B cell (primary cell): ENCODE results near the gene STAG2. TPM values are rescaled to one million over a fixed set of nuclear protein-coding genes. Genes with fewer than 3 reads are reported as not detected.

Experiments
- ATAC-seq: fragments of 200-7000 bp; cut with Tn5 transposase; one replicate; pipeline ENCODE4 v1.10.0; 2021; ENCODE audit warnings: low read depth, mild to moderate bottlenecking, moderate number of reproducible peaks, moderate library complexity
- CTCF ChIA-PET: fragments of 350-600 bp; sonication (Branson Sonifier 250); formaldehyde crosslinking; loops from one replicate; lab custom pipeline; 2021; ENCODE audit warnings: antibody characterized with exemption, inconsistent platforms; lab: Charles Lee
- POLR2A ChIA-PET: fragments of 350-600 bp; sonication (Branson Sonifier 250); formaldehyde crosslinking; loops from one replicate; lab custom pipeline; 2021; ENCODE audit warnings: antibody characterized with exemption; lab: Charles Lee
- DNase-seq: peaks from one replicate; pipeline ENCODE4 v3.0.0; 2013
- H2AFZ ChIP-seq: 2 replicates; pipeline ENCODE4 v1.6.1; 2012; ENCODE audit warnings: mild to moderate bottlenecking, low read depth, low read length; ENCODE audit not compliant: insufficient read depth, poor library complexity, severe bottlenecking
- H3K27ac ChIP-seq, 2 donors: 1 replicate in 1 of 2; 2 replicates in 1 of 2; pipeline ENCODE4 v1.5.1; 2012 to 2013; ENCODE audit warnings: low read length in 2 of 2, mild to moderate bottlenecking in 2 of 2, moderate library complexity in 1 of 2
- H3K27me3 ChIP-seq, 4 experiments: fragments of 200-600 bp in 1 of 4; sonication (generic) in 1 of 4; replicated peaks in 1 of 4; 1 replicate in 2 of 4; 2 replicates in 2 of 4; pipeline versions ENCODE4 v1.6.1 to v1.7.0; 2013 to 2016; ENCODE audit warnings: low read length in 3 of 4, mild to moderate bottlenecking in 2 of 4, mixed read lengths in 1 of 4, moderate library complexity in 1 of 4; ENCODE audit not compliant: insufficient read depth in 4 of 4, control insufficient read depth in 3 of 4; ENCODE audit errors: control extremely low read depth in 1 of 4
- H3K36me3 ChIP-seq, 2 experiments: replicated peaks in 1 of 2; 1 replicate in 1 of 2; 2 replicates in 1 of 2; pipeline versions ENCODE4 v1.6.1 to v1.7.1; 2013; ENCODE audit warnings: low read length in 1 of 2; ENCODE audit not compliant: insufficient read depth in 2 of 2, control insufficient read depth in 1 of 2; ENCODE audit errors: control extremely low read depth in 1 of 2, extremely low read depth in 1 of 2
- H3K4me1 ChIP-seq, 2 donors: fragments of 200-600 bp in 1 of 2; sonication (generic) in 1 of 2; 1 replicate in 1 of 2; 2 replicates in 1 of 2; pipeline versions ENCODE4 v1.5.1 to v1.6.1; 2013 to 2017; ENCODE audit warnings: low read length in 2 of 2; ENCODE audit not compliant: control insufficient read depth in 2 of 2, insufficient read depth in 2 of 2
- H3K4me2 ChIP-seq: replicated peaks from 2 replicates; pipeline ENCODE3; 2012; ENCODE audit warnings: mild to moderate bottlenecking, low read depth, low read length; ENCODE audit not compliant: poor library complexity, severe bottlenecking
- H3K4me3 ChIP-seq, 5 experiments: fragments of 200-600 bp in 1 of 5; sonication (generic) in 1 of 5; 1 replicate in 3 of 5; 2 replicates in 2 of 5; pipeline versions ENCODE4 v1.5.1 to v1.7.0; 2011 to 2016; ENCODE audit warnings: low read length in 4 of 5, mild to moderate bottlenecking in 4 of 5, low read depth in 2 of 5, control low read depth in 1 of 5, moderate library complexity in 1 of 5; ENCODE audit not compliant: insufficient read depth in 1 of 5; ENCODE audit errors: control extremely low read depth in 1 of 5, extremely low read depth in 1 of 5
- H3K79me2 ChIP-seq: fragments of 200-600 bp; sonication (generic); one replicate; pipeline ENCODE4 v1.6.0; 2016; ENCODE audit warnings: low read length; ENCODE audit not compliant: control insufficient read depth, insufficient read depth
- H3K9ac ChIP-seq: fragments of 200-600 bp; sonication (generic); 2 replicates; pipeline ENCODE4 v1.6.1; 2017; ENCODE audit warnings: mild to moderate bottlenecking, low read length, moderate library complexity
- H3K9me3 ChIP-seq, 3 donors: one replicate each; pipeline versions ENCODE4 v1.6.1 to v1.7.1; 2013; ENCODE audit warnings: low read length in 2 of 3; ENCODE audit not compliant: control insufficient read depth in 2 of 3, insufficient read depth in 1 of 3; ENCODE audit errors: control extremely low read depth in 1 of 3
- H4K20me1 ChIP-seq: 2 replicates; pipeline ENCODE4 v1.6.0; 2012; ENCODE audit warnings: mild to moderate bottlenecking, low read length; ENCODE audit not compliant: insufficient read depth, control insufficient read depth, poor library complexity, severe bottlenecking
- H3K27ac Mint-ChIP-seq: one replicate; pipeline ENCODE4 v1.8.0; 2021; ENCODE audit warnings: mixed read lengths
- H3K27me3 Mint-ChIP-seq: one replicate; pipeline ENCODE4 v1.8.0; 2021; ENCODE audit warnings: mixed read lengths
- H3K4me1 Mint-ChIP-seq: one replicate; pipeline ENCODE4 v1.8.0; 2021; ENCODE audit warnings: mixed read lengths
- H3K4me3 Mint-ChIP-seq: one replicate; pipeline ENCODE4 v1.8.0; 2021; ENCODE audit warnings: mixed read lengths
- H3K9me3 Mint-ChIP-seq: one replicate; pipeline ENCODE4 v1.8.0; 2022; ENCODE audit warnings: mixed read lengths; ENCODE audit not compliant: insufficient read depth
- CTCF ChIP-seq: fragments of 200-600 bp; IDR thresholded peaks from one replicate; pipeline ENCODE4 v1.8.0; 2022; ENCODE audit warnings: antibody characterized with exemption, mild to moderate bottlenecking
- EZH2 ChIP-seq: IDR thresholded peaks from 2 replicates; pipeline ENCODE4 v1.6.1; 2012; ENCODE audit warnings: borderline replicate concordance, low read depth, mild to moderate bottlenecking, moderate library complexity, low read length; ENCODE audit not compliant: insufficient read depth, poor library complexity, severe bottlenecking
- WGBS: methylation state at CpG from one replicate; pipeline ENCODE4 v1.1.5; 2013; ENCODE audit warnings: missing lambda C conversion rate; ENCODE audit not compliant: insufficient coverage; 5-methylcytosine and 5-hydroxymethylcytosine counted together
- intact Hi-C: fragments of 100-400 bp; cut with micrococcal nuclease; formaldehyde crosslinking; loops from one replicate; pipeline ENCODE4 v1.10.0; 2022
- polyA plus RNA-seq: library from polyadenylated mRNA; depleted of rRNA; stranded (reverse); fragments of >200 nt; gene quantifications from 2 replicates; pipeline ENCODE4 v1.2.3, GENCODE V29; 2012
- total RNA-seq, 2 donors: library from RNA; stranded (reverse); fragments of 120-200 nt in 1 of 2; gene quantifications; 1 replicate in 1 of 2; 2 replicates in 1 of 2; pipeline versions ENCODE4 v1.2.3 to v1.2.4, GENCODE V29; 2013 to 2022

Gene STAG2
- total and polyA plus RNA-seq, 2 donors (not counting 1 experiment from before 2014, with no cell fraction given), result 15.3 to 117 TPM

GRCh38 chrX:123943074-123943473 lies 18.4 kb upstream of the STAG2 start:
- no peaks in the 10 kb centered on the region for H3K79me2 ChIP-seq
- ChIA-PET CTCF (no interaction called here), POLR2A (no interaction called here)
- no CpG with 5 or more reads among the region's 1 CpG for WGBS
- TF ChIP-seq EZH2 (no peak), CTCF (no peak)
- H3K9me3 ChIP-seq, result no peaks in the 10 kb centered on the region
- Mint-ChIP-seq H3K9me3 (no peaks in the 10 kb centered on the region), H3K27ac (no peak overlapping the region), H3K4me1 (no peaks in the 10 kb centered on the region), H3K4me3 (no peak overlapping the region), H3K27me3 (no peaks in the 10 kb centered on the region)
- H3K9ac ChIP-seq, result no peak overlapping the region
- H3K27ac ChIP-seq, result no peak overlapping the region
- no peaks in the 10 kb centered on the region for H4K20me1 ChIP-seq
- no peak overlapping the region for H3K4me3 ChIP-seq
- H3K4me2 ChIP-seq, result no peak overlapping the region
- no peaks in the 10 kb centered on the region for H3K27me3 ChIP-seq
- ATAC-seq (no peak), DNase-seq (no peak)
- H2AFZ ChIP-seq, result no peak overlapping the region
- no peaks in the 10 kb centered on the region for H3K4me1 ChIP-seq
- H3K36me3 ChIP-seq, result no peaks in the 10 kb centered on the region
- intact Hi-C loops, result no loop called here

- POLR2A ChIA-PET, result no interaction called here
- no peak for ATAC-seq
- CTCF ChIA-PET, result no interaction called here
These were observed 18.0 kb upstream of the STAG2 start for GRCh38 chrX:123943488-123943887.

More at GRCh38 chrX:123943488-123943887, 18.0 kb upstream of the STAG2 start:
- H3K36me3 ChIP-seq, result no peaks in the 10 kb centered on the region
- H3K4me1 ChIP-seq, result no peaks in the 10 kb centered on the region
- H3K27ac ChIP-seq, result no peak overlapping the region
- H2AFZ ChIP-seq, result no peak overlapping the region
- no peak overlapping the region for H3K4me2 ChIP-seq
- no peak overlapping the region for H3K27ac Mint-ChIP-seq
- H3K4me3 Mint-ChIP-seq, result no peak overlapping the region
- intact Hi-C loops, result no loop called here
- no peaks in the 10 kb centered on the region for H3K27me3 Mint-ChIP-seq
- H4K20me1 ChIP-seq, result no peaks in the 10 kb centered on the region
- no peak overlapping the region for H3K9ac ChIP-seq
- no peaks in the 10 kb centered on the region for H3K79me2 ChIP-seq
- H3K9me3 Mint-ChIP-seq, result no peaks in the 10 kb centered on the region
- H3K27me3 ChIP-seq, result no peaks in the 10 kb centered on the region
- TF ChIP-seq CTCF (no peak), EZH2 (no peak)
- no peaks in the 10 kb centered on the region for H3K9me3 ChIP-seq
- H3K4me3 ChIP-seq, result no peak overlapping the region
- no peak for DNase-seq
- WGBS, result no CpG with 5 or more reads among the region's 2 CpGs
- no peaks in the 10 kb centered on the region for H3K4me1 Mint-ChIP-seq
